Inferior parietal cortex (tissue), 1 donor: ENCODE data around the gene CD177.
"Not testable (repeated sequence)": the region's sequence is repeated elsewhere in the genome, so short reads cannot be mapped to it uniquely, and the experiment has no call there.

Experiments
- DNase-seq: peaks from one replicate; pipeline ENCODE4 v3.0.0-alpha.2; 2016; ENCODE audit errors: extremely low spot score

Gene CD177

GRCh38 chr19:43380771-43381386, 27.4 kb downstream of the CD177 start:
- DNase-seq = no peak

GRCh38 chr19:43382586-43383216, 29.2 kb downstream of the CD177 start:
- DNase-seq = not testable (repeated sequence)

GRCh38 chr19:43383254-43383653, 29.8 kb downstream of the CD177 start:
- not testable (repeated sequence) for DNase-seq

- DNase-seq = not testable (repeated sequence)
Measured at GRCh38 chr19:43383759-43384158, 30.3 kb downstream of the CD177 start.

- not testable (repeated sequence) for DNase-seq
Measured at GRCh38 chr19:43390903-43391551, 37.5 kb downstream of the CD177 start.

- not testable (repeated sequence) for DNase-seq
Measured at GRCh38 chr19:43391552-43391935, 38.1 kb downstream of the CD177 start.

- DNase-seq = not testable (repeated sequence)
Measured at GRCh38 chr19:43393501-43393900, 40.0 kb downstream of the CD177 start.

GRCh38 chr19:43395561-43395960, 42.1 kb downstream of the CD177 start:
- DNase-seq = no peak

GRCh38 chr19:43406297-43406696, 52.8 kb downstream of the CD177 start:
- DNase-seq = no peak

- DNase-seq = no peak
Measured at GRCh38 chr19:43407416-43408005, 54.0 kb downstream of the CD177 start.

- no peak for DNase-seq
Measured at GRCh38 chr19:43408043-43408442, 54.6 kb downstream of the CD177 start.

- no peak for DNase-seq
Measured at GRCh38 chr19:43409415-43409814, 55.9 kb downstream of the CD177 start.

- no peak for DNase-seq
Measured at GRCh38 chr19:43412441-43412840, 59.0 kb downstream of the CD177 start.
